Right lung (tissue), 5 donors: ENCODE measurements around the gene DNAL1. TPM values are rescaled to one million over a fixed set of nuclear protein-coding genes. Genes with fewer than 3 reads are reported as not detected.

Experiments
- DNase-seq, 2 donors: peaks; one replicate each; pipeline ENCODE4 v3.0.0-alpha.2; 2013
- polyA plus RNA-seq, 5 donors: library from polyadenylated mRNA; unstranded; fragments of 120-200 nt; gene quantifications; one replicate each; pipeline versions ENCODE4 v1.2.1 to v1.2.3, GENCODE V29; 2013; ENCODE audit warnings: inconsistent platforms in 1 of 5, low replicate concordance in 1 of 5; ENCODE audit not compliant: insufficient read length in 5 of 5, insufficient read depth in 1 of 5

DNAL1 gene
- polyA plus RNA-seq, 5 donors = 11.8 to 24.9 (median 19.0) TPM

DNA sequence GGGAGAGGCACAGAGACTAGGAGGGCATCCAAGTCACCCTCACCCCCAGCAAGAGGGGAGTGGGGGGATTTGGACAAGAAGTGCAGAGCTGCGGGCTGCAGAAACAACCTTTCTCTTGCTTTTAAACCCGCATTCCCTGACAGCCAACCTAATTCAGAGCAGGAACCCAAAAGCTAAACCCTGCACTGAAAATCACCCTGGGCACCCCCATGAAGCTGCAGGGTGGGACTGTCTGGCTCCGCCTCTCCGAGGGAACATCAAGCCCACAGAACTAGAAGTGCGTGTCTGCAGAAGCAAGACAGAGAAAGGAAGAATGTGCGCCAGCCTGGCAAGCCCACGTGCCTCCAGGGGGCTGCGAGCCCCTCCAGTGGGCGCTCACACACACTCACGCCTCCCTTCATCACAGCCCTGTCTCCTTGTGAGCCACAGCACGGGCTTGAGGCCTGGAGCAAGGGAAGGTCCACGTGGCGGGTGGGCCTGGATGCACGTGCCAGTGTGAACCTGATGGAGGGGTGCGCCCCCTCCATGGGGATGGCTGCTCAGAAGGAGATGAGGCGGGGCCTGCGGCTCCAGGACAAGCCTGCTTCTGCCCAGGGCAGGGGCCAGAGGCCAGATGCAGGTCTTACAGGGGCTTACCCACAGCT, 97.2 kb downstream of the DNAL1 start:
- no peak for DNase-seq

DNA sequence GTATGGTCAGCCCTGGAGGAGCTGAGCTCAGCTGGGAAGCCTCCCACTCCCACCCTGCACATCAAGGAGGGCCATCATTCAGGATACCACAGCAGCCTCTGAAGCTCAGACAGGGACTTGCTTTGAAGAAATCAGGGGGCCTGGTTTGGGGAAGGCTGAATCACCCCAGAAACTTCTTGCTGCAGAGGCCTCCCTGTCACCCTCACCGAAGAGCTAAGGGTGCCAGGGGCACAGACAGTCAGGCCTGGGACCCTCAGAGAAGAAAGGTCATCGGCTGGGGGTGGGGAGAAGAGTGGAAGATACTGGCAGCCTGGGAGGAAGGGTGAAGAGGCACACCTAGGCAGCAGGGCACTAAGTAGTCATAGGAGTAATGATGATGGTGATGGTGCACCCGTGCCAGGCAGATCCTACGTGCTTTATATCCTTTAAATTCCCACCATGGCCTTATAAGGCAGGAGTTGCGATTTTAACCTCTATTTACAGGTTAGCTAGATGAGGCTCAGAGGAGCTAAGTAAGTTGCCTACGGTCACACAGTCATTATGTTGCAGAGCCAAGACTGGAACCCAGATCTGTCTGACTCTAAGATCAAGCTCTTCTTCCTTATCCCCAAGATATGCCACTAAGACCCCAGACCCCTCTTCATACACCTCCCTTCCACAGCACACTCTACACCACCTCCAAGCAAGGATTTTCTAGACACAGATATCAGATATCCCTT, 97.9 kb downstream of the DNAL1 start:
- no peak for DNase-seq

- no peak for DNase-seq
Observed at GRCh38 chr14:73743431-73743931, 98.7 kb downstream of the DNAL1 start.

DNA sequence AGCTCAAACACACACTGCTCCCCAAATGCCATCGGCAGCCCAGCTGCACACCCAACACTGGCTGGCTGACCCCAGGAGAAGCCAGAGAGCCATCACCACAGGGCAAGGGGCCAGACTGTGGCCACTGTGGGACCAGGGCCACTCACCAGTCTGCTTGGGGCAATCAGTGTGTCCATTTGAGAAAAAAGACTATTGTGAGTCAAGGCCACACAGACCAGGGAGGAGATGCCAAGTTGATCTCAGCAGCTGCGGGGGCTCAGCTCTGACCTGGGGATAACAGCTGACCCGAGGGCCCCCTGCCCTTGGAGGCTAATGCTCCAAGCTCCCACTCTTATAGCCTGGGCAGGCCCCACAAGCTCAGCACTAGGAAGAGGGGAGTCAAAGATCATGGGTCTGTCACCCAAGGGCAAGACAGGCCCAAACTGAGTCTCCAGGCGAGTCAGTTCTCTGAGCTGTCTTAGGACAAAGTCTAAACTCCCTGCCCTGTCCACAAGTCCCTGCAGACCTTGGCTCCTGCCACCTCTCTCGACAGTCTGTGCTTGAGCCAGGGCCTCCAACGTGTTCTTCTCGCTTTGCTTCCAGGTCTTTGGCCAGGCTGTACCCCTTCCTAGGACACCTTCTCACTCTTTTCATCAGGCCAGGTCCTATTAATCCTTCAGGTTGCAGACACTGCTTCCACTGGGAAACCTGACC, 99.5 kb downstream of the DNAL1 start:
- DNase-seq = no peak

- no peak for DNase-seq
Observed at GRCh38 chr14:73744874-73745529, 100.2 kb downstream of the DNAL1 start.

DNA sequence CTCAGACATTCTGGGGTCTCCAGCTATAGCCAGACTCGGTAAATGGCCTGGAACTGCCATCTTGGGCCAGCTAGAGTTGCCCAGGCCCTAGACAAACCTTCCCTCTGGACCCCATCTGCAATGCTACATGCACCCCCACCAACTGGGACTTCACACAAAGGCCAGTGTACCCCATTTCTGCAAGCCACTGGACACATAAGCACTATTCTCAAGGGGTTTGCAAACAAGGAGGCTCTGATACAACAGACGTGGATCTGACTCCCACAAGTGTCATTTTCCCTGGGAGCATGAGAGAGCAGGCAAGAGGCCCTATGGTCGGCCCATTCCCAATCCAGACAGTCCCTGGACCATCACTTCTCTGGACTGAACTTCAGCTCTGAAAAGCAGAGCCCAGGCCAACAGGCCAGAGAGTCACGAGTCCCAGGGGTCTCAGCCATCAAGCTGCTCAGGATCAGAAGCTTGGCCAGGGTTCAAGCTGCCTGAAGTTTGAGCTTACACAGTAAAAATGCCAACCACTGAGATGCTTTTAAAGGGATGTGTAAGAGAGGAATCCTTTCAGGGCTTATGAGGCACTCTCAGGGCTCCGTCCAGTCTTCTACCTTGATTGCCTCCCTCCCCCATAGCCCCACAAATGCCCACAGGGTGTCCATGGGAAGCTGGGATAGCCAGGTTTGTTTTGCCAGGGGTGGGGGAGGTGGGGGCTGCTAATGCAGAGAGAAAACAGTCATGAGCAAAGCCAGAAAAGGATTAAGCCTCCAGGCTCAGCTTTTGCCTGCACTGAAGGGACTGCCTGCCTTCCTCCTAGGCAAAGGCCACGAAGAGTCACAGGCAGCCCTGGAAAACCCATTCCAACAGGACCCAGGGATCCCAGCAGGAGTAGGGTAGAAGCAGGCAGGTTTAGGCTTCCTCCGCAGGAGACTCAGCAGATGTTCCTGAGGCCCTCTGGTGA, 101.1 kb downstream of the DNAL1 start:
- no peak for DNase-seq

DNA sequence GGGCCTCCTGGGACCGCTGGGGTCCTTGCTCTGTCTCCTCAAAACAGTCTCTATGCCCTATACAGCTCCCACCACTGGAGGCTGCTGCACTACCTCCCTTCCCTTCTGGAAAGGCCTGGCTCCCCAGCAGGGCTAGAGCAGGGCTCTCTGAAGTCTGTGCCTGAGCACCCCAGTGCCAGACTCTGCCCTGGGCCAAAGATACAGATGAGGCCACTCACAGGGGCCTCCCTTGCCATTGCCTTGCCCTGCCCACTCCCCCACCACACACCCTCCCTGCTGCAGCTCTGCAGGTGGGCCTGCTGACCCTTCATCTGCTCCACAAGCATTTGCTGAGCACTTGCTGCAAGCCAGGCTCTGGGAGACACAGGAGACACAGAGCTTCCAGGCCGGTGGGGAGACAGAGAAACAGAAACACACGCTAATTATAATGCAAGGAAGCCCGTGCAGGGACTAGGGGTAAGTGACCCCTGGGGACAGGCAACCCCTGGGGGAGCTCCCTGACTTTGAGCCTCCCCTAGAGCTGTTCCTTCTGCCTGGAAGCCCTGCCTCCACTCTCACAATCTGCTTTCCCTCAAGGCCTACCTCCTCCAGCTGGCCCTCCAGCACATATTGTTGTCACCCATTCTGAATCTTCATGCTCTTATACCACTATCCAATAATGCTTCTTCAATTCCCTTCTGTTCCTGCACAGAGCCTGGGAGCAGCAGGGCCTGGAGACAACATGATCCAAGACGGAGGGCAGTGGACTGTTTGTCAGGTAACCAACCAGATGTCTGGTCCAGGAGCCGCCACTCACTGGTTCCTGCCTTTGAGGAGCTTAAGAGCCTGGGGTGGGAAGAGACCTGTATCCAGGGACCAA, 102.0 kb downstream of the DNAL1 start:
- no peak for DNase-seq

- DNase-seq = no peak
Observed at GRCh38 chr14:73747379-73748211, 102.8 kb downstream of the DNAL1 start.

DNA sequence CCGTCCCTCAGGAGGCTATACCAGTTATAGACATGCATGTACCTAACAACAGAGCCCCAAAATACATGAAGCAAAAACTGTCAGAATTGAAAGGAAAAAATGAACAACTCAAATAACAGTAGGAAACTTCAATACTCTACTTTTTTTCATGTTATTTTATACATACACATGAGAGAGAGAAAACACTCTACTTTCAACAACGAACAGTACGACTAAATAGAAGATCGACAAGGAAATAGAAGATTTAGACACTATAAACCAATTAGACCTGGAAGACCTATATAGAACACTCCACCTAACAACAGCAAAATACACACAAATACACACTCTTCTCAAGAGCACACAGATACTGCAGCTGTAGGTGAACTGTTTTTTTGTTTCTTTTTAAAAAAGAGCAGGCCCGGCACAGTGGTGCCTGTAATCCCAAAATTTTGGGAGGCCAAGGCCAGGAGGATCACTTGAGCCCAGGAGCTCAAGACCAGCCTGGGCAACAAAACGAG, 104.1 kb downstream of the DNAL1 start:
- DNase-seq = no peak

DNA sequence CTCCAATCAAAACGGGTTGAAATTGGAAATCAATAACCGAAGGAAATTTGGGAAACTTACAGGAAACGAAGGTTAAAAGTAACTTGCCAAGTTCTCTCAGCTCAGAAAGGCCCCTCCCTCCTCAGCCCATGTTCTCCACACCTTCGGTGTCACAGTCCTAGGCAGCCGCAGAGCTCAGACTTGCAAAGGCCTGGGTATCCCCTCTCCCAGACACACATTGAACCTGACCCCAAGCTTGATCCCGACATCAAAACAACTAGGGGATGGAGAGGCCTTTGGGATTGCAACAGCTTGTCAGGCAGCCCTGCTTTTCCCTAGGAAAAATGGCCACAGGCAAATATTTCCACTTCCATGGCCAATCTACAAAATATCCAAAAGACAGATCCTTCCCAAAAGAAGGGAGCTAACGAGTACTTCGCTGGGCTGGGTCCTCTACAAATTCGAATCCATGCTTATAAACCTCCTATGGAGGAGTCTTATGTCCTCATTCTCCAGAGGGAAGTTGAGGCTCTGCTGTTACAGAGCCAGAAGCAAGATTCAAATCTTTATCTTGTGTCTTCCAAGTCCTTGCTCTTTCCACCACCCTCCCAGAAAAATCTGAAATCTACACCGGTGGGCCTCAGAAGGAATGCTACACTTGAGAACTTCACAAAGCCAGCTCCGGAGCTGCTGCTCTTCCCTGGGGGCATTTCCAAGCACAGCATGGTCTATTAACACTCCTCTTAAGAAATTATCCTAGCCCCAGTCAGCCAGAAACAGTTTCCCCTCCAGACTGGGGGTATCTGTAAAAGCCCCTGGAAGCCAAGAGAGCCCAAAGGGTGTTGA, 105.1 kb downstream of the DNAL1 start:
- no peak for DNase-seq

- no peak for DNase-seq
Observed at GRCh38 chr14:73750531-73750901, 105.7 kb downstream of the DNAL1 start.

- no peak for DNase-seq
Observed at GRCh38 chr14:73751157-73751691, 106.4 kb downstream of the DNAL1 start.

GRCh38 chr14:73752297-73752992, 107.7 kb downstream of the DNAL1 start:
- no peak for DNase-seq
